Activated naive CD4-positive, alpha-beta T cell treated with anti-CD3 and anti-CD28 coated beads, Interleukin-2, amount 50 U/mL, for 16 hours (primary cell): ENCODE data around the gene DAB1.

ENCODE experiments used
- DNase-seq: peaks from one replicate; pipeline ENCODE4 v3.0.0-alpha.2; 2020

DAB1 gene

DNA sequence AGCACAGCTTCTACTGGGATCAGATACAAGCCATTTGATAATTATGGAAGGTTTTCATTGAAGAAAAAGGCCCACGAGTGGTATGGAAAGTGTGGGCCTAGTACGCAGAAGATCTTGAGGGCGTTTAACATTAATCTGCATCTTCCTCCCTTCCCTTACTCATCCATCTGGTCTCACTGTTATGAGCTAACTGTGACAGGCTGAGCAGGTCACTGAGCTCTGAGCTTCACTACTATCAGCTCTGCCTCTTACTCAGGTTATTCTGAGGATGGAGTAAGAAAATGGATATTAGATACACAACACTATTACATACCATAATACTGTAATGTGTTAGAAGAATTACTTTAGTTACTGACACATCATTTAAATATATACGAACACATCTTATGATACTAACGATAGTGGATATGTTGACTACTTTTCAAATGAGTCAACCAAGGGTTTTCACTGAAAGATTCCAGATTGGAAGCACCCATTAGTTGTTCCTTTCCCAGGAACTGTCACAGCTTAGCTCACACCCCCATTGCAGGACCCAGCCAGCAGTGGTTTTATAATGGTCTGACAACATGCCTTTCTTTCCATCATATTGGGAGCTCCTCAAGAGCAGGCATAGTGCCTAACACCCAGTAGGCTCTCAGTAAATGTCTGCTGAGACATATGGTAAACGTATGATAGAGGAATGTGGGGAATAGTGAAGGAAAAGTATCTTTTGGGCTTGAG lies 360.3 kb downstream of the DAB1 start:
- DNase-seq: no peak

DNA sequence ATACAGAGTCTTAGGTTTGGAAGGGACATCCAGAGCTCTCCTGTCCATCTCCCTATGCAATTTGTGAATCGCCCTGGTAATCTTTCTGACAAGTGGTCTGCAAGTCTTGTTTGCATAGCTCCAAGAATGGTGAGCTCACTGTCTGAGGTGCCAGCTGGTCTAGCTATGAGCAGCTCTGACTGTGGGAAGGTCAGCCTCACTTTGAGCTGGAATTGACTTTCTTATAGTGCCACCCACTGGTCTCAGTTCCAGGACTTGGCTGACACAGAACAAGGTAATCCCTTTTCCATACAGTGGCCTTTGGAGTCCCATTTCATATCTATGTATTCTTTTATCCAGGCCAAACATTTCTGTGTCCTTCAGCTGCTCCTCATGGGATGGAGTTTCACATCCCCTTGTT lies 362.5 kb downstream of the DAB1 start:
- DNase-seq: no peak

- no peak for DNase-seq
Observed at GRCh38 chr1:57060451-57060850, 363.4 kb downstream of the DAB1 start.

- no peak for DNase-seq
Observed at GRCh38 chr1:57058652-57059501, 365.0 kb downstream of the DAB1 start.

GRCh38 chr1:57048856-57049255 lies 375.0 kb downstream of the DAB1 start:
- no peak for DNase-seq

DNA sequence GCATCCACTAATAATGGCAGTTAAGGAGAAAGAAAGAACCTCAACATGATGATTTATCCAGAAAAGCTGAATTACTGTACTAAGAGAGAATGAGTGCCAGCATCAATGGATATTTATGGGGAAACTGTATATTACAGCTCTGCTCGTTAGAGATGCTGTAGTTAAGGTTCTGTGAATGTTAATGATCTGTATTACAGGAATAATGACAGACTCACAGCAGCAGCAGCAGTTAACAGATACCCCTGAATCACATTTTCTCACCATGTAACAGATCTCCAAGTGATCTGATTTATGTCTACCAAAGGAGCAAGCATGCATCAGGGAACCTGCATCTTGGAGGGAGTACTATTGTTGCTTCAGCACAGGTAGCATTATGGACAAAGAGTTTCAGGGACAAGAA lies 377.4 kb downstream of the DAB1 start:
- no peak for DNase-seq

DNA sequence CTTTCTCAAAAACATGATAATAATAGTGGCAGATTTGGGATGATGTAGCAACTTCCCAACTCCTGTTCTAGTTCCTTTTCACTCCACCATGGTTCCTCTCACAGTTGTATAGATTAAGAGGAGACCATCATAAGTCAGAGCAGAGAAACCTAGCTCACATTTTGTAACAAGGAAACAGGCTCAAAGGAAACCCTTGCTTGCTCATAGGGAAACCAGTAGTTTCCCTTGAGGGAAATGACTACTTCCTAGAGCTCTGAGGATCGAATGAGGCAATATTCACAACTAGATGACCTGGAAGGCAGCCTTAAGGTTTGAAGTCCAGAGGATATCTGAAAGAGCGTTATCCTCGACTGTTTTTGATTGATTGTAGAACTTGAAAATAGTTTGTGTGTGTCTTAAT lies 382.0 kb downstream of the DAB1 start:
- DNase-seq: no peak

GRCh38 chr1:57040811-57041210 lies 383.0 kb downstream of the DAB1 start:
- DNase-seq: no peak

GRCh38 chr1:57036641-57037579 lies 386.9 kb downstream of the DAB1 start:
- no peak for DNase-seq

DNA sequence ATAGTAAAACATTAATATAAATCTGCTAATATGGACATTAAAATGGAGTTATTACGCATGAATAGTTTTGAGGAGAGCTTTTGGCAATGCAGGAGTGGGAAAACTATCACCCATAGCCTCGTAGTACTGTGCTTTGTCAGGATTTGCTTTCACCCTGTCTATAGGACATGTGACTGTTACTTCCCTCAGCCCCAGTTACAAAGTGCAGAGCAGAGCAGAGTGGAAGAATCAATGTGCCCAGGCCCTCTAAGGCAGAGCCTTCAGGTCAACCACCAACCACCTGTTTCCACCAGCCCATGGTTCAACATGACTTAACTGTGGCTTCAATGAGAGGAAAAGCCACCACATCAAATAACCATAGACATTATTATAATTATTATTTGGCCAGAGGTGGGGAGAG lies 389.1 kb downstream of the DAB1 start:
- no peak for DNase-seq

DNA sequence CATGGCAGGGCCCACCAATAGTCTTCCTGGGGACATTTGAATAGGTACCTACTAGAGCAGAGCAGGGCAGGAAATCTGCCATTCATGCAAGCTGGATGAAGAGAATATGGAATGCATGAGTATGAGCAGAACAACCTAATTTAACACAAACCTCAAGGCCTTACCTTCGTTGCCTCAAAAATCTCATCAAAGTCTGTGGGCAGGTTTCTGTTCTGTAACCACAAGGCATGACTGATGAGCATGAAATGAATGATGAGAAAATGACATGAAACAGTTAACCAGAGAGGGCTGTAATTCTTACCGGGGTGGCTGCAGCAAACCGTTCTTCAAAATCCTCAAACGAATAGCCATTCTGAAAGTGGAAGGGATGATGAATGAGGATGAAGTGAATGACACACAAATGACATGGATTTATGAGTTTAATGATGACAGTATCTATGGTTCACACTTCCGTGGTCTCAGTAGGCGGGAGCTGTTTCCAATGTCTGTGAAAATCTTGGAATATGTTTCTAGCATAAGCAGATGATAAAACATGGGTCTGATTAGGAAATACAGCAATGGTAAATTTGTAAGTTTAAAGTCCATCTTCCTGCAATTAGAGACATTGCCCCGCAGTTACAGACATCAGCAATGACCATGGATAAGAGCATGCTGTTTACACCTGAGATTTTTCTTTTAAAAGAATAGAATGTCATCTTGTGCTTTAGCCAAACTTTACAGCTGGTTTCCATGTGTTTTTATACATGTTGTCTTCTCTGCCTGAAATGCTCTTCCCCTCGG lies 390.4 kb downstream of the DAB1 start:
- no peak for DNase-seq

DNA sequence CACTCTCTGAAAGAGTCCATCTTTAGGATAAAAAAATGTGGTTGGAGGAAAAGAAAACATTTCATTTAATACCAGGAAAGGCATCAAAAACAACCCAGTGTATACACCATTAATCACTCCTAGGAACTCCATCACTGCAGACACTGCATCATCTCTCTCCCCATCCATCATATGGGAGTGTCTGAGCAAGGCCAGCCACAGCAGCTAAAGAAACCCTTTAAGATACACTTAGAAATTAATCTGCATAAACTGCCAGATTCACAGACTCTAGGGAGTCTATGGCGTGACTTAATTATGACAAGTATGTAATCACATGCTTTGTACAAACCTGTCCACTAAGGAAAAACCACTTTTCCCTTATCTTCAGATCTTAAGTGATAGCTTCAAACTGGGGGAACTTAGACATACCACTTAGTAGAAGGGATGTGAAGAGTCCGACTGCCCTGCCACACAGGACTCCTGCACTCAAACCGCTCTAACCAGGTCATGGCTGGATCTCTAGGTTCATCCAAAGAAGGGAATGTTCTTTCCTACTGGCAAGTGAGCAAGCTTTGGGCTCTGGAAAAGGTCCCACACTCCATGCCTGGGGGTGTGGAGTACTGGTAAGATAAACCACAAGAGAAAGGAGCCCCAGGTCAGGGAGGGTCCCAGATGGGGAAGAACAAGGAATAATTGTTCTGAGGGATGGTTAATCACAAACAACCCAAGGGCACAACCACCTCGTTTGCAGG lies 397.1 kb downstream of the DAB1 start:
- DNase-seq: no peak

DNA sequence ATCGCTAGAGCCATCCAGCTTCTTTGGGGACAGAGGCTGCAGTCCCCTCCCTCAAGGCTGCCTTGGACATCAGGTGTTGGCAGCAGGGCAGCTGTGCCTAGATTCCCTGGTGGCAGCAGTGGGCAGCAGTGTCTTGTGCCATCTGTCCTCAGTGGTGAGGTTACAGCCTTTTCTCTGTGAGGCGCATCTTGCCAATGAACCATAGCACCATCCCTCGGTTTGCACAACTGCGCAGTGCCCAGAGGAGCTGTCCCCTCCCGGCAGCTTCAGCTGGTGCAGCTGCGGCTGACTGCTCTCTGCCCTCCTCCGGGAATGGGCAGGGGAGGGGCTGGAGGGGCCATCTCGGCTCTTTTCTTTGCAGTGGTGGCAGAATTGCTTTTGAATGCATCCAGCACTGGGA lies 399.0 kb downstream of the DAB1 start:
- DNase-seq: no peak

GRCh38 chr1:57024428-57024827 lies 399.4 kb downstream of the DAB1 start:
- DNase-seq: no peak

- no peak for DNase-seq
Observed at GRCh38 chr1:57020216-57020615, 403.6 kb downstream of the DAB1 start.

DNA sequence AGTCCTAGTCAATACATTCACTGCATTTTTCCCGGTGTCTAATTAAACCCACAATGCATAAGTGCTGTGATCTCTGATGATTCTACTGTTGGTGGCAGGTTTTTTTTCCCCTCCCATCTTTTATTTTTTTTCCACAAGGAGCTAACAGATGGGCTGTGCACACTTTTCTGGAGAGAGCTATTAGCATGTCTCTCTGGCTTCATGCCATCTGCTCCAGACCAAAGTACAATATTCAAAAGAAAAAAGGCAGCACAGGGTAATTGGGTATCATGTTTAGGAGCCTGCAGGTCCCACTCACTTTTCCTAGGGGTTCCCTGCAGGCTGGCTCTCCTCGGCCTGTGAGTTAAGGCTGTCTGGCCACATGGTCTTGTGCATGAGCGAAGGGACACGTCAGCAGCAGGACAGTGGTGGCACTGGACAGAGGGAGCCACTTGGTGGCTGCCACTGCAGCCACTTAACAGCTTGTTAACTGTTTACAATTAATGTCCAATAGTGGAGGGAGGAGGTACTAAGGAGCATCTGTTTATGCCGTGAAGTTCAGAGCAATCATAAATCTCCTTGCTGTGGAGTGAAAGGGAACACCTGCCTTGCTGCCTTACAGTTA lies 404.5 kb downstream of the DAB1 start:
- DNase-seq: no peak

DNA sequence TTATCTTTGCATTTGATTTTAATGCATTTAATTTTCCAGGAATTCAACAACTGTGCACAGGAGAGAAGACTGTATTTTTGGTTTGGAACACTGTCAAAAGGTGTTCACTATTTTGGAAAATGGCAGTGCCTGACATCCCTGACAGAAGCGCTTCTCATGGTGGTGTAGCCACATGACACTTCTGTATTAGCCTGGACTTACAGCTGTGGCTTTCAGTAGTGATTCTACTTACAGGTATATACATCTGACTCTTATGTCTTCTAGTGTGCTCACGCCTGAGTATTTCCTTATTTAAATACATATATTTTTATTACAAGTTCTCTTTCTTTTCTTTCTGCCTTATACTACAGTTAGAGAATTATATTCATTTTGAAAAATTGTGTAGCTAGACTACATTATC lies 405.7 kb downstream of the DAB1 start:
- no peak for DNase-seq

GRCh38 chr1:57017717-57018116 lies 406.1 kb downstream of the DAB1 start:
- no peak for DNase-seq

DNA sequence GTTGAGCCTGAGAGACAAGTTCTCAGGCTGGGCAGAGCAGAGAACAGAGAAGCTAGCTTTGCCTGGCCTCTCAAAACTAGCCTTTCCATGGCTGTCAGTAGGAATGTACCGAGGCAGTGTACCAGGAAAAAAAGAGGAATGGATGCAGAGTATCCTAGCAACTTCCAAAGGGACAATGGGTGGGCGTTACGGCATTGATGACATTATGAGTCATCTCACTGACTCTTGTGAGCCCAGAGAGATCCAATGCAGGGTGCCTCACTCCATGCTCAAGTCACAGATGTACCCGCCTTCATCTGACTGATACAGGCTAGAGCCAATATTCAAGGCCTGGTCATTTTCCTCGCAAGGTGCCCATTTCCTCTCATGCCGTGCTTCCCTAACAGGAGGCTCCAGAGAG lies 406.7 kb downstream of the DAB1 start:
- no peak for DNase-seq

DNA sequence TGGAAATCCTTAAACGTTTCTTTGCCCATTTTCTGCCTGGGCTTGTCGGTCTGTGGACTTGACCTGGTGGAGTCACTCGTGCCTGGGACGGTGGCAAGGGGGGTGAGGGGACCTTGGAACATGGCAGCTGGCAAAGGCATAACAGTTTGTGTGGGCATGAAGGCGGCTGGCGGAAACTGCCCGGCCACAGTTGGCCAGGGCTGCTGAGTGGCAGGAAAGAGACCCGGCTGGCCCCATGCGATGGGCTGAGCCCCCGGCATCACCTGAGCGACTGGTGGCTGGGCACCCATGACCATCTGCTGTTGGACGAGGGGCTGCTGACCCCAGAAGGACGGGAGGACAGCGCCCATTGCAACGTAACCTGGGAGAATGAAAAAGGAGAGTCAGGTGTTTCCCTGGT lies 408.8 kb downstream of the DAB1 start:
- DNase-seq: no peak

DNA sequence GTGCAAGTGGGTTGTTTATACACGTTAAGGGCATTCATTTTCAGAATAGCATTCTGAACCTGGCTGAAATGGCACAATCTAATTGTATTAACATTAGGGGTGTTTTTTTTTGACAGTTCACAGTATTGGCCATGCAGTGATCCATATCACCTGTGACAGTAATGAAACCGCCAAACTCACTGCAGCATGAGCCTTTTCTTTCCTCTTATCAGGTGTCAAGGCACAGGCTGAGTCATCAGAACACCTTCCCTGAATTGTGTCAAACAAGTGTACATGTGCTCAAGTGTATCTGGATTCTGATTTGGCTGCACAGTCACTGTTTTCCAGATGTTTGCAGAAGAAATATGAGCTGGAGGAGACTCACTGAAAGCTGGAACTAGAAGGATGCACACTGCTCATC lies 410.3 kb downstream of the DAB1 start:
- DNase-seq: no peak
